ENCODE measurements around the gene NR2F1. TPM values are rescaled to one million over a fixed set of nuclear protein-coding genes. Genes with fewer than 3 reads are reported as not detected.

NR2F1 gene
- total RNA-seq, 6 experiments from 2014 or later, result 21.1 to 27.5 (median 23.6) TPM

DNA sequence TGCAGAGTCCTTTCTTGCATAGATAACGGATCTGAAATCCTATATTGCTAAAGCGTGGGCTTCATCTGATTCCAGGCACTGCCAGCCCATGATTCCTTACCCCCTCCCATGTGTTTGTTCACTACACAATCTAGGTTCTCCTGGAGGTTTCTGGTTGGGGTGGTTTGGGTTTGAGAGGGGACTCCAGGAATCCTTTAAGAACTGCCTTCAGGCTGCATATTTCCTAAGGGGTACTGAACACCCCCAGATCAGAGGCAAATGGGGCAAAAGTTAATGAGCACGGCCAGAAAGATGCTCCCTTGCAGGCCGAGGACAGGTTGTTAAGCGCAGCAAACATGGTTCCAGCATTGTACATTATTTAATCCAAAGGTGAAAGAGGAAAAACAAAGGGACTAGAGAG, 9.9 kb downstream of the NR2F1 start:
- Mint-ChIP-seq H3K4me3 (no peak overlapping the region), H3K4me1 (ENCODE audit: low read depth) (peaks cover 21% of the 10 kb centered on the region), H3K27me3 (ENCODE audit: insufficient read depth) (peaks cover 3% of the 10 kb centered on the region), H3K9me3 (peaks cover 9% of the 10 kb centered on the region; the same call in 1 of the 2 replicates), H3K27ac (no peak overlapping the region), H3K36me3 (ENCODE audit: low read depth) (peaks cover 31% of the 10 kb centered on the region)
- TF ChIP-seq, protein P1, sequence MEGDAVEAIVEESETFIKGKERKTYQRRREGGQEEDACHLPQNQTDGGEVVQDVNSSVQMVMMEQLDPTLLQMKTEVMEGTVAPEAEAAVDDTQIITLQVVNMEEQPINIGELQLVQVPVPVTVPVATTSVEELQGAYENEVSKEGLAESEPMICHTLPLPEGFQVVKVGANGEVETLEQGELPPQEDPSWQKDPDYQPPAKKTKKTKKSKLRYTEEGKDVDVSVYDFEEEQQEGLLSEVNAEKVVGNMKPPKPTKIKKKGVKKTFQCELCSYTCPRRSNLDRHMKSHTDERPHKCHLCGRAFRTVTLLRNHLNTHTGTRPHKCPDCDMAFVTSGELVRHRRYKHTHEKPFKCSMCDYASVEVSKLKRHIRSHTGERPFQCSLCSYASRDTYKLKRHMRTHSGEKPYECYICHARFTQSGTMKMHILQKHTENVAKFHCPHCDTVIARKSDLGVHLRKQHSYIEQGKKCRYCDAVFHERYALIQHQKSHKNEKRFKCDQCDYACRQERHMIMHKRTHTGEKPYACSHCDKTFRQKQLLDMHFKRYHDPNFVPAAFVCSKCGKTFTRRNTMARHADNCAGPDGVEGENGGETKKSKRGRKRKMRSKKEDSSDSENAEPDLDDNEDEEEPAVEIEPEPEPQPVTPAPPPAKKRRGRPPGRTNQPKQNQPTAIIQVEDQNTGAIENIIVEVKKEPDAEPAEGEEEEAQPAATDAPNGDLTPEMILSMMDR (IDR thresholded peaks at IDR 0.05), result no peak
- DNase-seq, result no peak

DNA sequence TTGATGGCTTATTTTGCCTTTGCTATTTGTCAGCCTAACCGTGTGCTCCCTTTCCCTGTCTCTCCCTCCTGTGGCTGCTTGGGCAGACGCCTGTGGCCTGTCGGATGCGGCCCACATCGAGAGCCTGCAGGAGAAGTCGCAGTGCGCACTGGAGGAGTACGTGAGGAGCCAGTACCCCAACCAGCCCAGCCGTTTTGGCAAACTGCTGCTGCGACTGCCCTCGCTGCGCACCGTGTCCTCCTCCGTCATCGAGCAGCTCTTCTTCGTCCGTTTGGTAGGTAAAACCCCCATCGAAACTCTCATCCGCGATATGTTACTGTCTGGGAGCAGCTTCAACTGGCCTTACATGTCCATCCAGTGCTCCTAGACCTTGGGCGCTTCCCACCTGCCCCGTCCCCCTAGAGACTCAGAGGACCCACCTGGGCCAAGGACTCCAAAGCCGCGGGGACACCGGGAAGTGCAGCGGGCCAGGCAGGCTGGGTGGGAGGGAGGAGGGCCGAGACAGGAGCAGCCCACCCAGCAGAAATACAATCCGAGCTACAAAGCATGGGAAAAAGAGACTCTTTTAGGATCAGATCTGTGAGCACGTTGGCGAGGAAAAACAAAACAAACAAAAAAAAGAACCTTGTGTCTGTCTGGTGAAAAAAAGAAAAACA, 10.6 kb downstream of the NR2F1 start:
- TF ChIP-seq, protein P1 (IDR thresholded peaks at IDR 0.05), result no peak
- no peak overlapping the region for H3K4me3 Mint-ChIP-seq
- no peak overlapping the region for H3K27ac Mint-ChIP-seq
- no peak for DNase-seq
- peaks cover 8% of the 10 kb centered on the region; the same call in 1 of the 2 replicates for H3K9me3 Mint-ChIP-seq
- H3K4me1 Mint-ChIP-seq (ENCODE audit: low read depth), result peaks cover 21% of the 10 kb centered on the region
- H3K36me3 Mint-ChIP-seq (ENCODE audit: low read depth), result peaks cover 29% of the 10 kb centered on the region
- H3K27me3 Mint-ChIP-seq (ENCODE audit: insufficient read depth), result peaks cover 3% of the 10 kb centered on the region

DNA sequence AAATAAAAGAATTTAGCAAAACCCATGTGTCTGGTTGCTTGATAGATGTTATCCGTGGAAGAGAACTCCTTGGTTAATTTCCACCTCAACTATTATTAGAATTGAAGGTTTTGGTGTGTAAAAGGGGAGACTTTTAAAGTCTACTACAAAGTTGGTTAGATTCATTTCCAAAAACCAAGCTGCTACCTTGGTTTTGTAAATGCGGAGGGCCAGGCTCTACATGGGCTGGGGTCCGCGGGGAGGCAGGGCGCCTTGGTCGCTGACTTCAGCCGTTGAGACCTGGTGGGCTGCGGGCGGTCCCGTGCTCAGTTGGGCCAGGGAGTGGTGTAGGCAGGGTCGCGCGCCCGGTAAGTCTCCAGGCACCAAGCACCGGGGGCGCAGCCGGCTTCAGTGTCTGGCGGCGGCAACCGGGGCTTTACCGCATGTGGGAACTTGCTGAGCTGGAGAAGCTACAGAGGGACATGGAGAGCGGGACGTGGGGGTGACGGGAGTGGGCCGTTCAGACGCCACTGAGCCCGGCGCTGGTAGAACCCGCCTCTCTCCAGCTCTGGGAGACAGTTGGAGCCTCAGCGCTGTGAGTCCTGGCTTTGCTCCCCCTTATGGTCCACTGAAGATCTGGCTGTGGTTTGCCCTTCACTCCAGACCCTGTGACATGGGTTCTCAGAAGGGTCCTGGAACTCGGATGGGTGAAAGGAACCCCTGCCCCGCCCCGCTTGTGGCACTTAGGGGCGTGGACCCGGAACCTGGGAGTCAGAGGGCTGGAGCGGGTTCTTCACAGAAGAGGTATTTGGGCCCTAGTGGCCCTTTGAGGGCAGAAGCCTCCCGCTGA, 11.8 kb downstream of the NR2F1 start:
- peaks cover 22% of the 10 kb centered on the region for H3K36me3 Mint-ChIP-seq (ENCODE audit: low read depth)
- H3K9me3 Mint-ChIP-seq, result peaks cover 5% of the 10 kb centered on the region; the same call in 1 of the 2 replicates
- H3K4me3 Mint-ChIP-seq, result no peak overlapping the region
- H3K27me3 Mint-ChIP-seq (ENCODE audit: insufficient read depth), result peaks cover 3% of the 10 kb centered on the region; the same call in 1 of the 2 replicates
- DNase-seq, result no peak
- H3K4me1 Mint-ChIP-seq (ENCODE audit: low read depth), result peaks cover 9% of the 10 kb centered on the region
- no peak overlapping the region for H3K27ac Mint-ChIP-seq
- TF ChIP-seq, protein P1 (IDR thresholded peaks at IDR 0.05), result no peak

DNA sequence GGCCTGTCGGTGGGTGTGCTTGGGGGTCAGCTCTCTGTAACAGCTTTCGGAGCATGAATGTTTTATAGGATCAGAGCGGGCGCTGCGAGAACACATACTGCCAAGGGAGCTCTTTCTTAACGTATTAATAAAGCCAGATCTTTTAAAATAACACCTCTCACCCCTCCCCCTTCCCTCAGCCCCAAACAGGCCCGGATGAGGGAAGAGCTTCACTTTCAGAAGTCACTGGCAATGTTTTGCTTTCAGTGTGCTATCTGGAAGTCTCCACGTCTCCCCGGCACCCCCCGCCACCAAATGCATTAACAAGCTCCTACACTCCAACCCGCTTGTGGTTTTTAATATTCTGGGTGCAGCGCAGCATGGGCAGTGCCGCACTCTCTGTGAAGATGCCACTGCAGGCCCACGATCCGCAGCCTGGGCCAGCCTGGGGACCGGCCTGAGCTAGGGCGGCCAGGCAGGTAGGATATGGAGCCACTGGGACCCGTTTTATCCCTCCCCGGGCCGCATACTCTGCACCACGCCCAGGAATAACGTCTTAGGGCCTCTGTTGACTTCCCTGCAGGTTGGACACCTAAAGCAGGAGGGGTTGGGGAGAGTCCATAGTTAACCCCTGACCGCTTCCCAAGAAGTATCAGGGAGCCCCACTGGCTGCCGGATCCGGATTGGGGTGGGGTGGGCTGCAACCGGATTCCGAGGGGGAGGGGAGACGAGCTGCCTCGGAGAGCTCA, 12.6 kb downstream of the NR2F1 start:
- no peak overlapping the region for H3K4me3 Mint-ChIP-seq
- TF ChIP-seq, protein P1 (IDR thresholded peaks at IDR 0.05), result no peak

DNA sequence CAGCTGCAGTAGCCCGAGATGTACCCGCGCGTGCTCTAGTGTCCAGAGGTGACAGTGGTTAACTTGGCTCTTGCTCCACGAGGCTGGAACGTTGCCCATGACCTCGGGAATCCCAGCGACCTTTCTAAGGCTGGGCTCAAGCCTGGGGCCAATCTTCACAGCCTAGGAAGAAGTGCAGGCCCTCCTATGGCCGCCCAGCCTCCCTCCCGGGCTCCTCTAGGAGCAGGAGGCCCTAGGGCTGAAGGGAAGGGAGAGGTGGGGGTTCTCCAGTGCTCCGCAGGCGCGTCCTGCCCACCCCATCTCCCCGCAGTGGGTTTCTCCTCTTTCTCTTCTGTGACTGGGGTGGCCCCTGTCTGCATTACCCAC, 13.3 kb downstream of the NR2F1 start:
- no peak for DNase-seq
- Mint-ChIP-seq H3K27me3 (ENCODE audit: insufficient read depth) (peaks cover 3% of the 10 kb centered on the region; the same call in 1 of the 2 replicates), H3K4me3 (no peak overlapping the region), H3K9me3 (peaks cover 5% of the 10 kb centered on the region; the same call in 1 of the 2 replicates), H3K27ac (no peak overlapping the region), H3K36me3 (ENCODE audit: low read depth) (peaks cover 22% of the 10 kb centered on the region), H3K4me1 (ENCODE audit: low read depth) (peaks cover under 1% of the 10 kb centered on the region; the same call in 1 of the 2 replicates)
- TF ChIP-seq, protein P1 (IDR thresholded peaks at IDR 0.05), result no peak

More for the DNA sequence above, 12.6 kb downstream of the NR2F1 start:
- Mint-ChIP-seq H3K4me1 (ENCODE audit: low read depth) (peaks cover under 1% of the 10 kb centered on the region), H3K9me3 (peaks cover 5% of the 10 kb centered on the region; the same call in 1 of the 2 replicates), H3K27me3 (ENCODE audit: insufficient read depth) (peaks cover 3% of the 10 kb centered on the region; the same call in 1 of the 2 replicates), H3K36me3 (ENCODE audit: low read depth) (peaks cover 22% of the 10 kb centered on the region), H3K27ac (no peak overlapping the region)
- no peak for DNase-seq

All from HFFc6 (cell line).